IMR-90 (cell line): ENCODE data around the gene DKK3. TPM values are rescaled to one million over a fixed set of nuclear protein-coding genes. Genes with fewer than 3 reads are reported as not detected.

Source experiments
- ATAC-seq: fragments of 200-7000 bp; cut with Tn5 transposase; 2 replicates; pipeline ENCODE4 v1.9.1; 2020; ENCODE audit warnings: low read depth, mild to moderate bottlenecking, moderate library complexity
- BruUV-seq: library from RNA; stranded (reverse); fragments of 400-500 nt; replicated peaks from 2 replicates; lab custom pipeline; 2021; lab: Mats Ljungman, UMichigan
- CTCF ChIA-PET: fragments of 300-600 bp; formaldehyde crosslinking; extraction: SDS; loops from one replicate; lab custom pipeline; 2021; ENCODE audit warnings: antibody characterized with exemption; lab: Yijun Ruan, JAX
- POLR2A ChIA-PET: fragments of 300-600 bp; sonication (Branson Sonifier 250); formaldehyde crosslinking; loops from one replicate; lab custom pipeline; 2022; ENCODE audit warnings: antibody characterized with exemption; ENCODE audit not compliant: unreplicated experiment; lab: Charles Lee
- DNase-seq: peaks from one replicate; pipeline ENCODE4 v3.0.0; 2013
- H2AFZ ChIP-seq: replicated peaks from 2 replicates; pipeline ENCODE3; 2013; ENCODE audit warnings: low read length, mild to moderate bottlenecking; ENCODE audit not compliant: poor library complexity
- H2AK5ac ChIP-seq: 2 replicates; pipeline ENCODE4 v1.6.1; 2013; ENCODE audit warnings: low read depth, low read length, inconsistent platforms
- H2AK9ac ChIP-seq: replicated peaks from 2 replicates; pipeline ENCODE3; 2013; ENCODE audit warnings: mild to moderate bottlenecking, low read depth, low read length, moderate library complexity; ENCODE audit not compliant: poor library complexity
- H2BK120ac ChIP-seq: 2 replicates; pipeline ENCODE4 v1.6.1; 2013; ENCODE audit warnings: low read depth, low read length, inconsistent platforms
- H2BK15ac ChIP-seq: 3 replicates; pipeline ENCODE4 v1.6.1; 2013; ENCODE audit warnings: low read depth, low read length, inconsistent platforms
- H2BK20ac ChIP-seq: 2 replicates; pipeline ENCODE4 v1.6.1; 2013; ENCODE audit warnings: low read depth, mild to moderate bottlenecking, inconsistent platforms, low read length, moderate library complexity
- H2BK5ac ChIP-seq: 2 replicates; pipeline ENCODE4 v1.6.1; 2013; ENCODE audit warnings: mild to moderate bottlenecking, low read depth, low read length, inconsistent platforms; ENCODE audit not compliant: poor library complexity, severe bottlenecking
- H3K14ac ChIP-seq: replicated peaks from 2 replicates; pipeline ENCODE4 v1.6.1; 2013; ENCODE audit warnings: low read depth, low read length, inconsistent platforms
- H3K18ac ChIP-seq: 2 replicates; pipeline ENCODE4 v1.6.1; 2013; ENCODE audit warnings: low read depth, low read length, control low read depth
- H3K23ac ChIP-seq: 2 replicates; pipeline ENCODE4 v1.6.1; 2013; ENCODE audit warnings: low read depth, low read length, inconsistent platforms
- H3K27ac ChIP-seq: 2 replicates; pipeline ENCODE4 v1.5.1; 2013; ENCODE audit warnings: mild to moderate bottlenecking, control low read depth, low read length; ENCODE audit not compliant: insufficient read depth
- H3K27me3 ChIP-seq: 2 replicates; pipeline ENCODE4 v1.6.1; 2013; ENCODE audit warnings: low read length; ENCODE audit not compliant: control insufficient read depth, insufficient read depth
- H3K36me3 ChIP-seq: 2 replicates; pipeline ENCODE4 v1.6.1; 2013; ENCODE audit warnings: low read length, mixed read lengths; ENCODE audit not compliant: control insufficient read depth, insufficient read depth
- H3K4ac ChIP-seq: 2 replicates; pipeline ENCODE4 v1.6.1; 2013; ENCODE audit warnings: low read depth, low read length, inconsistent platforms
- H3K4me1 ChIP-seq: 2 replicates; pipeline ENCODE4 v1.6.1; 2013; ENCODE audit warnings: low read length, mixed read lengths; ENCODE audit not compliant: control insufficient read depth, insufficient read depth
- H3K4me2 ChIP-seq: 2 replicates; pipeline ENCODE4 v1.6.1; 2013; ENCODE audit warnings: low read depth, mild to moderate bottlenecking, control low read depth, low read length, moderate library complexity
- H3K4me3 ChIP-seq: 2 replicates; pipeline ENCODE4 v1.5.1; 2013; ENCODE audit warnings: low read depth, mild to moderate bottlenecking, control low read depth, low read length, moderate library complexity; ENCODE audit not compliant: insufficient read depth
- H3K56ac ChIP-seq: 2 replicates; pipeline ENCODE4 v1.6.1; 2013; ENCODE audit warnings: low read length, inconsistent platforms; ENCODE audit not compliant: insufficient read depth; ENCODE audit errors: extremely low read depth
- H3K79me1 ChIP-seq, 2 experiments: 2 replicates each; pipeline ENCODE4 v1.6.1; 2013; ENCODE audit warnings: low read length in 2 of 2, inconsistent platforms in 1 of 2, low read depth in 1 of 2
- H3K9ac ChIP-seq: 2 replicates; pipeline ENCODE4 v1.6.1; 2013; ENCODE audit warnings: low read depth, low read length, control low read depth
- H3K9me1 ChIP-seq: 2 replicates; pipeline ENCODE4 v1.6.1; 2013; ENCODE audit warnings: low read length, inconsistent platforms; ENCODE audit not compliant: insufficient read depth
- H3K9me3 ChIP-seq: 2 replicates; pipeline ENCODE4 v1.6.1; 2013; ENCODE audit warnings: low read length; ENCODE audit not compliant: control insufficient read depth, insufficient read depth
- H4K20me1 ChIP-seq: 2 replicates; pipeline ENCODE4 v1.6.1; 2013; ENCODE audit warnings: low read length, inconsistent platforms; ENCODE audit not compliant: insufficient read depth
- H4K5ac ChIP-seq: 2 replicates; pipeline ENCODE4 v1.6.1; 2013; ENCODE audit warnings: mild to moderate bottlenecking, low read depth, low read length, control low read depth
- H4K8ac ChIP-seq, 2 experiments: 2 replicates each; pipeline ENCODE4 v1.6.1; 2013; ENCODE audit warnings: low read depth in 2 of 2, low read length in 2 of 2, control low read depth in 1 of 2, inconsistent platforms in 1 of 2
- H4K91ac ChIP-seq: 2 replicates; pipeline ENCODE4 v1.6.1; 2013; ENCODE audit warnings: low read depth, low read length, inconsistent platforms; ENCODE audit not compliant: insufficient read depth
- CEBPB ChIP-seq: IDR thresholded peaks from 2 replicates; pipeline ENCODE4 v1.6.1; 2012; ENCODE audit warnings: low read depth, low read length, improper control_type of control experiment
- MAZ ChIP-seq: IDR thresholded peaks from 2 replicates; pipeline ENCODE4 v1.6.1; 2012; ENCODE audit warnings: low read depth, mild to moderate bottlenecking, low read length, improper control_type of control experiment, moderate library complexity, borderline replicate concordance
- NFE2L2 ChIP-seq: fragments of 150-350 bp; IDR thresholded peaks from 2 replicates; pipeline ENCODE4 v1.6.1; 2016; ENCODE audit warnings: low read depth, mild to moderate bottlenecking, low read length
- RFX5 ChIP-seq: IDR thresholded peaks from 2 replicates; pipeline ENCODE4 v1.8.0; 2012; ENCODE audit warnings: low read depth, mild to moderate bottlenecking, low read length, moderate library complexity
- WGBS, 2 experiments: methylation state at CpG; one replicate each; pipeline versions ENCODE4 v1.1.5 to v1.1.7; 2013; ENCODE audit warnings: missing lambda C conversion rate in 2 of 2; ENCODE audit not compliant: insufficient read length in 1 of 2; ENCODE audit errors: extremely low coverage in 2 of 2; 5-methylcytosine and 5-hydroxymethylcytosine counted together
- dilution Hi-C: fragments of 300-500 bp; cut with HindIII; formaldehyde crosslinking; loops from one replicate; pipeline ENCODE4 v1.14.3; 2018; ENCODE audit warnings: low sequenced_read_pairs; ENCODE audit not compliant: unreplicated experiment
- in situ Hi-C: fragments of 300-500 bp; cut with MboI; formaldehyde crosslinking; loops from 3 replicates; pipeline ENCODE4 v1.14.3; 2019; ENCODE audit warnings: low sequenced_read_pairs, inconsistent platforms, mixed read lengths
- intact Hi-C: fragments of 100-400 bp; cut with micrococcal nuclease; formaldehyde crosslinking; loops from 2 replicates; pipeline ENCODE4 v1.10.0; 2022
- polyA plus RNA-seq, 3 experiments: library from polyadenylated mRNA; depleted of rRNA; stranded (reverse); fragments of >200 nt; gene quantifications; 2 replicates each; pipeline ENCODE4 v1.2.3, GENCODE V29; 2012; ENCODE audit warnings: low replicate concordance in 1 of 3
- total RNA-seq: library from RNA; depleted of rRNA; stranded (reverse); fragments of >200 nt; gene quantifications from 2 replicates; pipeline ENCODE4 v1.2.3, GENCODE V29; 2012
- TF ChIP-seq, protein P1 (sequence below): fragments of 150-350 bp; IDR thresholded peaks from 2 replicates; pipeline ENCODE4 v1.6.1; 2017; ENCODE audit warnings: mild to moderate bottlenecking, antibody characterized with exemption, low read length, low read depth

DKK3 gene
- total and polyA plus RNA-seq, 2 of the 4 experiments (the other 2 are of a cell fraction) = 453 to 964 TPM

DNA sequence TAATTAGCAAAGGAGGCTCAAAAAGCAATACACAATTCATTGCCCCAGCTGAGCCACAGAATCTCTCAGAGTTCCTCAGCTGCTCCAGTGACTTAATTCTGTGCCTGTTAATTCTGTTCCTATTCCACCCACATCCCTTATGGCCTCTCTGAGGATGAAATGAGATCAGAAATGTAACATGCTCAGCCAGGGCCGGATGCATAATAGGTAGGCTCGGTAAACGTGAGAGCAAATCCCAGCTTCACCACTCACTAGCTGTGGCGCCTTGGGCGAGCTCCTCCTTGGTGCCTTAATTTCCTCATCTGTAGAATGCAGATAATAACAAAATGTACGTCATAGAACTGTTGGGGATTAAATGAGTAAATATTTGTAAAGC is 42.8 kb upstream of the DKK3 start:
- Histone ChIP-seq H2BK5ac (no peak overlapping the region), H4K20me1 (no peaks in the 10 kb centered on the region), H3K18ac (no peak overlapping the region), H2AK9ac (no peak overlapping the region), H2AK5ac (no peak overlapping the region), H3K4me2 (no peak overlapping the region), H3K9ac (no peak overlapping the region), H3K23ac (no peak overlapping the region), H3K27me3 (no peaks in the 10 kb centered on the region), H3K56ac (no peak overlapping the region), H2AFZ (no peak overlapping the region), H2BK15ac (peak overlapping the region; percentile 23; the same call in 1 of the 3 replicates), H3K4ac (peak overlapping the region; percentile 33; the same call in 1 of the 2 replicates), H3K27ac (no peak overlapping the region), H2BK120ac (peak overlapping the region; percentile 80), H3K79me1 (peaks cover 4 to 29% of the 10 kb centered on the region in 2 experiments; a peak in 2 of 4 replicates), H4K5ac (no peak overlapping the region), H4K91ac (peak overlapping the region; percentile 32), H2BK20ac (peak overlapping the region; percentile 33; the same call in 1 of the 2 replicates), H3K9me3 (peaks cover 3% of the 10 kb centered on the region; the same call in 1 of the 2 replicates), H3K4me3 (no peak overlapping the region), H3K14ac (0 out of 2 replicates have a peak overlapping the region, but pooled peaks have one; percentile 30), H3K4me1 (peaks cover 13% of the 10 kb centered on the region), H4K8ac (0 out of 4 replicates have a peak overlapping the region, but pooled peaks of 1 of the 2 experiments have one; percentile 29), H3K9me1 (peaks cover 19% of the 10 kb centered on the region), H3K36me3 (no peaks in the 10 kb centered on the region)
- no peak for ATAC-seq
- TF ChIP-seq NFE2L2 = no peak
- TF ChIP-seq RFX5 = no peak
- TF ChIP-seq MAZ = no peak
- TF ChIP-seq, protein P1, sequence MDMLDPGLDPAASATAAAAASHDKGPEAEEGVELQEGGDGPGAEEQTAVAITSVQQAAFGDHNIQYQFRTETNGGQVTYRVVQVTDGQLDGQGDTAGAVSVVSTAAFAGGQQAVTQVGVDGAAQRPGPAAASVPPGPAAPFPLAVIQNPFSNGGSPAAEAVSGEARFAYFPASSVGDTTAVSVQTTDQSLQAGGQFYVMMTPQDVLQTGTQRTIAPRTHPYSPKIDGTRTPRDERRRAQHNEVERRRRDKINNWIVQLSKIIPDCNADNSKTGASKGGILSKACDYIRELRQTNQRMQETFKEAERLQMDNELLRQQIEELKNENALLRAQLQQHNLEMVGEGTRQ = no peak
- no peak for TF ChIP-seq CEBPB
- DNase-seq = no peak
- in situ Hi-C loops (no loop called here), intact Hi-C loops (no loop called here), dilution Hi-C loops (no loop called here)
- CTCF ChIA-PET = interaction anchor here (1.2 kb wide), 1 partner anchor 231 kb away, joined by 6 read pairs; no protein-coding TSS in a partner anchor
- POLR2A ChIA-PET = no interaction called here
- no TSS peak for BruUV-seq
- WGBS, 2 experiments = no CpG with 5 or more reads among the region's 6 CpGs
